GM11168 (cell line): ENCODE measurements around the gene TMEM184B.
"Not testable (repeated sequence)": the region's sequence is repeated elsewhere in the genome, so short reads cannot be mapped to it uniquely, and the experiment has no call there.

Experiments used
- in situ Hi-C: fragments of 300-500 bp; cut with MboI; formaldehyde crosslinking; loops from one replicate; pipeline ENCODE4 v1.12.0; 2022; ENCODE audit warnings: low sequenced_read_pairs; ENCODE audit not compliant: unreplicated experiment

Gene TMEM184B

DNA sequence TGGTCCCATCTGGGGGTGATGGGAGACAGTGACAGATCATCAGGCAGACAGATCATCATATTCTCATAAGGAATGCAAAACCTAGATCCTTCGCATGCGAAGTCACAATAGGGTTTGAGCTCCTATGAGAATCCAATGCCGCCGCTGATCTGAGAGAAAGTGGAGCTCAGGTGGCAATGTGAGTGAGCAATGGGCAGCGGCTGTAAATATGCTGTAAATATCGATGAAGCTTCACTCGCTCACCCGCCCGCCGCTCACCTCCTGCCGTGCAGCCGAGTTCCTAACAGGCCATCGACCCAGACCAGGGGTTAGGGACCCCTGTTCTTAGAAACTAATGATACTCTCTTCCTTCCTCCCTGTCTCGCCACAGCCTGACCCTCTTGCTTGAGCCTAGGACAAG is 81.8 kb downstream of the TMEM184B start:
- in situ Hi-C loops = no loop called here

DNA sequence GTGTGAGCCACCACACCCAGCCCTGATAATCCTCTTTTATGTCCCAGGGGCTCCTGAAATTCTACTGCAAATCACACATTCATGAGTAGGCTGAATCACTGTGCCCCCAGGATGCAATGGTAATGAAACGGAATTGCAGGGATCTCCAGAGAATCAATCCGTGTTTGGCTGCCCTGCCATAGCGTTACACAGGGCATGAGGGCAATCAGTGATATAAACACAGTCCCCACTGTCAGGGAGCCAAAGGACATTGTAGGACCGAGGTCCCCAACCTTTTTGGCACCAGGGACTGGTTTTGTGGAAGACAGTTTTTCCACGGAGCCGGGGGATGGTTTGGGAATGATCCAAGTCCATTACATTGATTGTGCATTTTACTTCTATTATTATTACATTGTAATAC is 82.2 kb downstream of the TMEM184B start:
- in situ Hi-C loops = no loop called here

DNA sequence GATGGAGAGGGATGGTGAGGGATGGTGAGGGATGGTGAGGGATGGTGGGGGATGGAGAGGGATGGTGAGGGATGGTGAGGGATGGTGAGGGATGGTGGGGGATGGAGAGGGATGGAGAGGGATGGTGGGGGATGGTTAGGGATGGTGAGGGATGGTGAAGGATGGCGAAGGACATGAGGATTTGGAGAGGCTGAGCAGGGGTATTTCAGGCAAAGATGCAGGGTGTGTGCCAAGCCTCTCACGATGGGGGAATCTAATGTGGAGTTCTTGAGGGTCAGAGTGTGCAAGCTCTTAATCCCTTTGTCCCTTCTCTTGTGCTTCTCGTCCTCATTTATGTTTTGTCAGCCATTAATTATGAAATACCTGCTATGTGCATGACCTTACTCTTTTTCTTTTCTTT is 83.7 kb downstream of the TMEM184B start:
- in situ Hi-C loops = no loop called here

DNA sequence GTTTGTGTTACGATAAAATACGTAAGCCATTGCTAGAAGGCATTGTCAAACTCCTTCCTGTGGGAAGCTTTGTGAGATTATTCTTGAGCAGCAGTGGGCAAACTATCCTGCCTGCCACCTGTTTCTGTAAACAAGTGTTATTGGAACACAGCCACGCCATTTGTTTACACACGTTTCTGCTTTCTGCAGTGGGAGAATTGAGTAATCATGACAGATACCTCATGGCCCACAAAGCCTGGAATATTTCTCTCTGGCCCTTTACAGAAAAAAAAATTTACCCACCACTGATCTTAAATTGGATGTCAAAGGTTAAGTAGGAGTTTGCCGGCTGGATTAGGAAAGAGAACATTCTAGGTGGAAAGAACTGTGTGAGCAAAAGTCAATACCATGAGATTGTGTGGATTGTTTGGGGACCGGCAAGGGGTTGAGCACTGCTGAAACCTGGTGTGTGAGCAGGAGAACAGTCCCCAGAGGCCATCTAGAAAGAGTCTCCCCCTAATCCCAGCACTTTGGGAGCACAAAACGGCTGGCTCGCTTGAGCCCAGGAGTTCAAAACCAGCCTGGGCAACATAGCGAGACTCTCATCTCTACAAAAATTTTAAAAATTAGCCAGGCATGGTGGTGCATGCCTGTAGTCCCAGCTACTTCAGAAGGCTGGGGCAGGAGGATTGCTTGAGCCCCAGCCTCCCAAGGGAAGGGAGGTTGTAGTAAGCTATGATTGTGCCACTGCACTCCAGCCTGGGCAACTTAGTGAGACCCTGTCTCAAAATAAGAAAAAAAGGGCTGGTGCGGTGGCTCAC is 85.2 kb downstream of the TMEM184B start:
- in situ Hi-C loops = no loop called here

DNA sequence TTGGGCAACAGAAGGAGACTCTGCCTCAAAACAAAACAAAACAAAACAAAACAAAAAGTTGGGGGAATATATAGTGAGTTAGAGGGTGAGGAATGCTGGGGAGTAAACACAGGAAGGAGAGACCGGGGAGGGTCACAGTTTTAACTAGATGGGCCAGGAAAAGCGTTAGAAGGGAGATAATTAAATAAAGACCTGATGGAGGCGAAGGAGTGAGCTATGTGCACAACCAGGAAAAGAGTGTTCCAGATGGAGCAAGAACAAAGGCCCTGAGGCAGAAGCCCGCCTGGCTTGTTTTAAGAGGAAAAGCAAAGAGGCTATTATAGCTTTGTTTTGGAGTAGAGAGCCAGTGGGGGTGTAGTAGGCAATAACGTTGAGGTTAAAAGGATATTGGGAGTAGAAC is 86.4 kb downstream of the TMEM184B start:
- in situ Hi-C loops = no loop called here

DNA sequence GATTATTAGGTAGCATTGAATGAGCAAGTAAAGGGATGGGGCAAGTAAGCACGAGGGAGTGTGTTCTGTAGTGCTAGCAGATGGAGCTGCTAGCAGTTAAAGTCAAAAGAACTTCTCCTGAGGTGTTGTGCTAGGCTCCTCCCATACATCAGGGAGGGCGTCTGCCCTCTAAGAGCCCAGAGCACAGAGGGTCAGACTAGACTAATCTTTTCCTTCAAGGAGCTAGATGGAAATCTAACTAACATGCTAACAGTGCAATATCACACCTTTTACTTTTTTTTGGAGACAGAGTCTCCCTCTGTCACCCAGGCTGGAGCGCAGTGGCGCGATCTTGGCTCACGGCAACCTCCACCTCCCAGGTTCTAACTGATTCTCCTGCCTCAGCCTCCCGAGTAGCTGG is 88.0 kb downstream of the TMEM184B start:
- in situ Hi-C loops = no loop called here

DNA sequence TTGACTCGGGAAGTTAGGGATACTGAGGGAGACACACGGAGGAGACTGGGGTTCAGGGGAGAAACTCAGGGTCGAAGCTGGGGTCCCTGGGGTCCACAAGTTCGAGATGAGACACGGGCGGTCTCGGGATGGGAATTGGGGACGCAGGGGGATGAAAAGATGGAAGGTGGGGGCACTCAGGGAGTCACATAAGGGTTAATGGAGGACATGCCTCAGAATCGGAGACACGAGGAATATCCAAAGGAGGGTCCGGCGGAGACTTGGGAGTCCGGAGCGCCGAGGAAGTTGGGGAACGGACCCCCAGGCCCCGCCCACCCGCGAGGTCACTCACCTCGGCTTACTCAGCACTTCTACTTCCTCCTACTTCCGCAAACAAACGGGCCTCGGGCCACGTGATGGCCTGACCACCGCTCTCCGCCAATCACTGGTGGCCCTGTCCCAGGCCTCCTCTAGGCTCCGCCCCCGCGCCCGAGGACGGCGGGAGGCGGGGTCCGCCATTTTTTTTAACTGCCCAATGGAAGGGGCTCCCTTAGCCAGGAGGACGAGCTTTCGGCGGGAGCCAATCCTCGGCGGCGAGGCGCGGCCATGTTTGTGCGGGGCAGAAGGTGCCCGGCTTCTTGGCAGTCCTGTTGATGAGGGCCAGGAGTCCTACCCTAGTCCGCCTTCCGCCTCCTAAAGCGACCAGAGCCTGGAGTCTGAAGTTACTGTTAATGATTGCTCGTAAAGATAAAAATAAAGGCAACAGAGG is 91.2 kb downstream of the TMEM184B start, which contains the start of gene PLA2G6:
Gene PLA2G6, minus strand, starts transcription at position 378 of the 748 bp plus-strand sequence. CDS start 12,404 bp downstream, outside the sequence.
- in situ Hi-C loops = no loop called here

DNA sequence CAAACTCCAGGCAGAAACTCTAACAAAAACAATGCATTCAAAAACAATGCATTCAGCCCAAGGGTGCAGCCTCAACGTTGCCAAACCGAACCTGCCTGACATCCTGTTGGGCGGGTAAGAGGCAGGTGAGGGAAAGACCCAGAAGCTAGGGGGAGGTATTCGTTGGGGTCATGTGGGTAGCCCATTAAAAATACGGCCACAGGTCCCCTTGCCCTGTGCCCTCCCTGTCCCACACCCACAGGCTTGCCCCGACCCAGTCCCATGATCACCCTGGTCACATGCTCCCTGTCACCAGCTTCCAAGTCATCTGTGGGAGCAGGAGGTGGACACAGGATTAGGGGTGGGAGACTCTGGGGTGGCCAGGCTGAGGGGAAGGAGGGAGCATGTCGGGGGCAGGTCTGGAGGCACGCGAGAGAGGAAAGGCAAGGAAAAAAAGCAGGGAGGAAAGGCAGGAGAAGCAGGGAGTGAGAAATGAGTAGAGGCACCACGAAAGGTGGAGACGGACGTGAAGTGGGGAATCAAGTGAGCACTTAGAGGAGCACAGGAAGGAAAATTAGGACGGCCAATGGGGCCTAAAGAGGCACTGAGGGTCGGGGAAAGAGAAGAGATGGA is 91.9 kb downstream of the TMEM184B start:
- in situ Hi-C loops = no loop called here

DNA sequence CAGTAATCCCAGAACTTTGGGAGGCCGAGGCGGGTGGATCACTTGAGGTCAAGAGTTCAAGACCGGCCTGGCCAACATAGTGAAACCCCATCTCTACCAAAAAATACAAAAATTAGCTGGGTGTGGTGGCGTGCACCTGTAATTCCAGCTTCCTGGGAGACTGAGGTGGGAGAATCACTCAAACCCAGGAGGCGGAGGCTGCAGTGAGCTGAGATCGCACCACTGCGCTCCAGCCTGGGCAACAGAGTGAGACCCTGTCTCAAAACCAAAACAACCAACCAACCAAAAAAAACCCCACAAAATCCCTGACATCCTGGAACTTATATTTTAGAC is 94.2 kb downstream of the TMEM184B start:
- in situ Hi-C loops = not testable (repeated sequence)

DNA sequence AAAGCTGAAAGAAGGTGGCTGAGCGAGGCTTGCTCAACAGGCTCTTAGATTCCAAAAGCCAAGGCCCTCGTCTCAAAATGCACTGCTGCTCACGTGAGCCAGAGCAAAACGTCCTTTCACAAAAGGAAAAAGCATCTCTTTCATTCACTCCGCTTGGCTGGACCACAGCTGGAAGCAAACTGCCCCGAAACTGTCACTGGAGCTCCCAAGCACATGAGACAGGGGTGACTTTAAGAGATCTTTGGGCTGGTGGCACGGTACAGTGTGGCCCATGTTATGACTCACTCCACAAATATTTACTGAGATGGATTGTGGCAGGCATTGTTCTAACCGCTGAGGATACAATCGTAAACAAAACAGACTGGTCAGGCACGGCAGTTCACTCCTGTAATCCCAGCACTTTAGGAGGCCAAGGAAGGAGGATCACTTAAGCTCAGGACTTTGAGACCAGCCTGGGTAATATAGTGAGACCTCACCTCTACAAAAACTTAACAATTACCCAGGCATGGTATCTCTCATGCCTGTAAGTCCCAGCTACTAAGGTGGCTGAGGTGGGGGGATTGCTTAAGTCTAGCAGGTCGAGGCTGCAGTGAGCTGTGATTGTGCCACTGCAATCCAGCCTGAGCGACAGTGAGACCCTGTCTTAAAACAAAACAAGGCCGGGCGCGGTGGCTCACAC is 94.7 kb downstream of the TMEM184B start:
- in situ Hi-C loops = no loop called here

DNA sequence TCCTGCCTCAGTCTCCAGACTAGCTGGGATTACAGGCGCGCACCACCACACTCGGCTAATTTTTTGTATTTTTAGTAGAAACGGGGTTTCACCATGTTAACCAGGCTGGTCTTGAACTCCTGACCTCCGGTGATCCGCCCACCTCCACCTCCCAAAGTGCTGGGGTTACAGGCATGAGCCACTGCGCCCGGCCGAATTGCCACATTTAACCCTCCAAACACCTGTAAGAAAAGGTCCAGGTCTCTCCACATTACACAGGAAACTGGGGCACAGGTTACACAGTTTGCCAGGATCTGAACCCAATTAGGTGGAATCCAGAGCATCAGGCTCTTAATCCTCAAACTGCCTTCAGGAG is 95.3 kb downstream of the TMEM184B start:
- in situ Hi-C loops = not testable (repeated sequence)

DNA sequence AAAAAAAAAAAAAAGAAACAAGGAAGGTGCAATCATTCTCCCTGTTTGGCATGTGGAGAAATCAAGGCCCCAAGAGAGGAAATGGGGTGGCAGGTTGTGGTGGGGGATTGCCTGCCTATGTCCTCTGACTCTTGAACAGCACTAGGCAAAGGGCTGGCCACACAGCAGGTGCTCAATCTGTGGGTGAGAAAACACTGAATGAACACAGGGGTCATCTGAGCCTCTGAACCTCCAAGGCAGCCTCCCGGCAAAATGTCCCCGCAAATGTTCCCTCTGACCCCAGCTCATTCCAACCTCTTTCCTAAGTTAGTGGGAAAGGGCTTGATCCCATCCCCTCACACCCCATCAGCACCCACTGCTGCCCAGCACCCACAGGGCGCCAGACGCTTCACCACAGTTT is 95.8 kb downstream of the TMEM184B start:
- in situ Hi-C loops = no loop called here

DNA sequence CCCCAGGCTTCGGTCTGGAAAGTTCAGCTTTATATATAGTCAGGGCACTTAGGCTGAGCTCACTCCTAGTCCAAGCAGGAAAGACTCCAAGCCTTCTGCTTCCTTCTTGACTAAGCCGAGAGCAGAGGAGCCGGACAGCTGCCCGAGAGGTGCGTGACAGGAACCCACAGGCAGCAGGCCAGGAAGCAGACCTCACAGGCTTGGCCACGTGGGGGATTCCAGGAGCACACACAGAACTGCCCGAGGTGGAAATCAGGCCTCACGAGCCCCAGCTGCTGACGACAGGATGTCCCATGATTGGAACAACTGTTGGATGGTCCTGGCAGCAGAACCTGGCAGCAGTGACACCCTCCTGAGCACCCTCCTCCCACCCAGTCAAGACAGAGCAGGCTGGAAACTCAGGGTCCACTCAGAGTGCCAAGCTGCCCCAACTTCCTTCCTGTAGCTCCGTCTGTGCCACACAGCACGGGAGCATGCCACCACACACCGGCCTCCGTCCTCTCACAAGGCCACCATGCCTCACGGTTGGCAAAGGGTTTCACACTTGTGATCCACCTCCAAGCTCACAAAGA is 96.6 kb downstream of the TMEM184B start:
- in situ Hi-C loops = no loop called here

DNA sequence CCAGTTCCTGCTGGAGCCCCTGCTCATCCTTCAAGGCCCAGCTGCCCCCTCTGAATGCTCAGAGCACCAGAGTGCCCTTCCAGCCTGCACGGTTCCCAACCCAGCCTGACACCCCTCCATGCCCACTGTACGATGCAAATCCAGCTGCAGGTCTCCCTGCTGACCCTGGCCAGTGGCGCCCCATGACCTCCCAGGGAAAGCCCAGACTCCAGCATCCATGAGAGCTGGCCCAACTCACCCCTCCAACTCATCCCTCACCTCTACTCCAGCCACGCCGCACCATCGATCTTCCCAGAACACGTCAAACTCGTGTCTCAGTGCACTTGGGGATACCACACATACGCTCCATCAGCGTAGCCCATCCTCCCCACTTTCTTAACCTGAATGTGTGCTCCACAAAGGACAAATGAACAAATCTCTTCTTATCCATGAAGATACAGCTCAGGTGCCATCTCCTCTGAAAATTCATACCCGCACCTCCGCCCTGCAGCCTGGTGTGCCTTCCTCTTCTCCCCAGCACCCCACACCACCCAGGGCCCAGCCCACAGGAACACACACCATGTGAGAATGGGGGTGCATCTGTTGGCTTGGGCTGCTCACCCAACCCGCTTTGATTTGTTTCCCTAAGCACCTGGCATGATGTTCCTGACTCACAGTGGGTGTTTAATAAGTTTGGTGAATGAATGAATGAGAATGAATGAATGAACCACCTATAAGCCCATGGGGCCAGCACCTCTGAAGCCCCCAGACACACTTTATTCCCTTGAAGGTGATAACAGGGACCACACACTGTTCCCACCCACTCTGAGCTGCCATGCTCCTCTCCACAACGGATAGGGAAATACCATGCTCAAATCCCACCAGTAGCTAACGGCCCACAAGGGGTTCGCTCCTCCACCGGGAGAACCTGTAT is 97.3 kb downstream of the TMEM184B start:
- in situ Hi-C loops = no loop called here

DNA sequence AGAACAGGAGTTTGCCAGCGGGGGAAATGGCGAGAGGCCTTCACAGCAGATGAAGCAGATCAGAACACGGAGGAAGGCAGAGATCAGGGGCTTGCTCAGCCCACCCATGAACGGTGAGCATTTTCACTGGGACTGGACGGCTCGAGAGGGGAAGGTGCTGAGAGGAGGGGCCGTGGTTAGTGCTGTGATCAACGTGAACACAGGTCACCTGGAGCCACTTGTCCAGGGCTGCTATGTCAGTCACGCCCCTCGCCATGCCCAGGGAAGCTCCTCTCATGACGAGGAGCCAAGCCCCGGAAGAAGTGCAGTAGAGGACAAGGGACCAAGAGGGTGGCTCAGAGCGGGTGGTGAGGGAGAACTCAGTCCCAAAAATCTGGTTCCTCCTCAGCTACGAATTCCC is 98.2 kb downstream of the TMEM184B start:
- in situ Hi-C loops = no loop called here

DNA sequence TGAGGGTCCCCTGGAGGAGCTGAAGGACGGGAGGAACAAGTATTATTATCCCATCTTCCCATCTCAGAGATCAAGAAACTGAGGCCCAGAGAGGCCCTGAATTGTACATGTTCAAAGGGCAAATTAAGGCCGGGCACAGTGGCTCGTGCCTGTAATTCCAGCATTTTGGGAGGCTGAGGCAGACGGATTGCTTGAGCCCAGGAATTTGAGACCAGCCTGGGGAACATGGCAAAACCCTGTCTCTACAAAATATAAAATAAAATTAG is 99.2 kb downstream of the TMEM184B start:
- in situ Hi-C loops = no loop called here

DNA sequence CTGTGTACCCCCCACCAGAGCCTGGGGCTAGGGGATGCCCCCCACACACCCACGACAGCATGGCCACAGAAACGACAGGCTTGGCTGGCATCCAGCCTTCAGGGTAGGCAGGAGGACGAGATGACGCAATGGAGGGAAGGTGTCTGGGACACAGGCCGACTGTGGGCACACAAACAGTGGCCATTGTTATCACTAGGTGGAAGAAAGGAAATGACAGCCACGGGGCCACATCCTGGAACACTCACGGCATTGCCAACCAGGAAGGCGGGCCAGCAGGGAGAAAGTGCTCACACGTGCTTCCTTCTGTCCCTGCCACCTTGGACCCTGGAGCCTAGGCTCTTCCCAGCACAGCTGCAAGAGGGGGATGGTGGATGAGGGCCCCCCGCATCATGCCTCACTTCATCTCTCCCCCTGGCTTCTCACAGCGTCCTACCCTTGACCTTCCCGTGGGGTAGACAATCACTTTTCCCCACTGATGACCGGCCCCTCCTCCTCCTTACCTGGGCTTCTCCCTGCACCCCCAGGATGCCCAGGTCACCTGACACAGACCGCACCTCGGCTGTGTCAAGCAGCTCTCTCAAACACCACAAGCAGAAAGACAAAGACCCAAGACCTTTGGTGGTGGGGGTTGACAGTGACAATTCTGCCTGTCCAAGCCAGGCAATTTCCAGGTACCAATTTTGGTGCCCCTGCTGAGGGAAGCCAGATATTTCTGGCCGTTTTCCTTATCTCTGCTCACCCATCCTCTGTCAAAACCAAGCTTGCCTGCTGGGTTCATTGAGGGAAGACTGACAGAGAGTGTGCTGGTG is 99.8 kb downstream of the TMEM184B start:
- in situ Hi-C loops = no loop called here

DNA sequence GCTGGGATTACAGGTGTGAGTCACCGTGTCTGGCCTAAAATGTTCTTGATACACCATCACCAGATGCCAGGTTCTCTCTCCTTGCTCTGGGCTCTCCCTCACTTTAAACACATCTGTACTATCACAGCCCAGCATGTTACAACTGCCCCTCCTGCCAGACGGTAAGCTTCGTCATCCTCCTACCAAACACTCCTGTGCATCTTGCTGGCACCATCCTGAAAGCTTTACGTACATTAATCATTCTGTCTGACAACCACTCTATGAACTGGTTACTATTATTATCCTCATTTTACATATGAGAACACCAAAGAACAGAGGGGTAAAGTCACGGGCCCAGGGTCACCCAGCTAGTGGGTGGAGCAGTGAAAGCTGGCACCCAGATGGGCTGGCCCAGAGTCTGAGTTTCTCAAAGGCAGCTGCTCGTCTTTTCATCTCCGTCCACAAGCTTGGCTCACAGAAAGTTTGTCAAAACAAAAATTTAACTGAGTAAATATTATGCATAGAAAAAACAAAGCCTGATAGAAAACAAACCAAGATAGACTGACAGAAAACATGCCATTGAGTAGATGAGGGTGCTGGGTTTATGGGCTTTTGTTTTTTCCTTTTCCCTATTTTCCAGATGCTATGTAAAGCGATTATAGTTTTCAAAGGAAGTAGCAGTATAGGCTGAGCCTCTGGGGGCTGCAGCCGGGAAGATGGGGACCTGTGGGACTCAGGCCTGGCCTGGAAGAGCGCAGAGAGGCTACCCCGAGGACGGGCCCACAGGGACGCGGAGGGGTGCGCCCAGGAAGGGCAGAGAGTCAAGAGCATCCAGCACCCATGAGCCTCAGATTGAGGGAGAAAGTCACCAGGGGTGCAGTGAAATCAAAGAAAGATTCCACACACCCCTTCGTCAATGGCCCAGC is 100.6 kb downstream of the TMEM184B start:
- in situ Hi-C loops = no loop called here
